KMS-11 (cell line): ENCODE measurements around the gene AGPAT3.

ENCODE experiments used
- H2AFZ ChIP-seq: fragments of 200-600 bp; sonication (generic); 2 replicates; pipeline ENCODE4 v1.6.1; 2016; ENCODE audit warnings: antibody characterized with exemption, mixed run types, low read depth
- H3K27ac ChIP-seq: fragments of 200-600 bp; sonication (generic); 2 replicates; pipeline ENCODE4 v1.6.1; 2016; ENCODE audit warnings: mild to moderate bottlenecking, mixed run types
- H3K27me3 ChIP-seq: fragments of 200-600 bp; sonication (generic); 2 replicates; pipeline ENCODE4 v1.6.1; 2017; ENCODE audit warnings: mild to moderate bottlenecking, low read depth, mixed run types, moderate library complexity; ENCODE audit not compliant: insufficient read depth
- H3K36me3 ChIP-seq: fragments of 200-600 bp; sonication (generic); 2 replicates; pipeline ENCODE4 v1.6.1; 2017; ENCODE audit warnings: mild to moderate bottlenecking, mixed run types; ENCODE audit not compliant: insufficient read depth
- H3K4me1 ChIP-seq: fragments of 200-600 bp; sonication (generic); 2 replicates; pipeline ENCODE4 v1.6.1; 2016; ENCODE audit warnings: mild to moderate bottlenecking, low read depth, mixed run types; ENCODE audit not compliant: poor library complexity, severe bottlenecking
- H3K4me2 ChIP-seq: fragments of 200-600 bp; sonication (generic); 2 replicates; pipeline ENCODE4 v1.7.0; 2016; ENCODE audit warnings: mild to moderate bottlenecking, mixed run types
- H3K4me3 ChIP-seq: fragments of 200-600 bp; sonication (generic); IDR thresholded peaks from 2 replicates; pipeline ENCODE4 v1.6.1; 2017; ENCODE audit warnings: low read depth, low read length, mixed read lengths; ENCODE audit not compliant: insufficient read depth
- H3K79me2 ChIP-seq: fragments of 200-600 bp; sonication (generic); 2 replicates; pipeline ENCODE4 v1.6.1; 2016; ENCODE audit warnings: low read depth, mixed run types; ENCODE audit not compliant: insufficient read depth
- H3K9ac ChIP-seq: fragments of 200-600 bp; sonication (generic); 2 replicates; pipeline ENCODE4 v1.6.1; 2016; ENCODE audit warnings: mild to moderate bottlenecking, mixed run types
- H4K20me1 ChIP-seq: fragments of 200-600 bp; sonication (generic); 2 replicates; pipeline ENCODE4 v1.6.1; 2016; ENCODE audit warnings: mild to moderate bottlenecking, mixed run types; ENCODE audit not compliant: insufficient read depth
- CTCF ChIP-seq: fragments of 200-600 bp; sonication (generic); conservative IDR thresholded peaks from 2 replicates; pipeline ENCODE4 v1.6.1; 2017; ENCODE audit warnings: low read depth, mild to moderate bottlenecking, antibody characterized with exemption, low read length, moderate library complexity, mixed read lengths

The AGPAT3 gene

GRCh38 chr21:43916076-43916475 is 51.1 kb downstream of the AGPAT3 start:
- Histone ChIP-seq H3K27ac (peak overlapping the region; percentile 65; the same call in 1 of the 2 replicates), H3K4me3 (no peak overlapping the region)

GRCh38 chr21:43916691-43917514 is 51.9 kb downstream of the AGPAT3 start:
- H3K4me1 ChIP-seq = peaks cover 50% of the 10 kb centered on the region

More at GRCh38 chr21:43916076-43916475, 51.1 kb downstream of the AGPAT3 start:
- Histone ChIP-seq H2AFZ (no peak overlapping the region), H3K9ac (peak overlapping the region; percentile 60; the same call in 1 of the 2 replicates), H3K27me3 (no peaks in the 10 kb centered on the region), H3K4me2 (peak overlapping the region; percentile 58), H3K79me2 (peaks cover 77% of the 10 kb centered on the region), H3K4me1 (peaks cover 50% of the 10 kb centered on the region), H4K20me1 (no peaks in the 10 kb centered on the region), H3K36me3 (no peaks in the 10 kb centered on the region)
- TF ChIP-seq CTCF = no peak

GRCh38 chr21:43917515-43918384 is 52.7 kb downstream of the AGPAT3 start:
- peak overlapping the region; percentile 58 for H3K4me2 ChIP-seq
- TF ChIP-seq CTCF = no peak
- H3K27me3 ChIP-seq = no peaks in the 10 kb centered on the region
- no peak overlapping the region for H2AFZ ChIP-seq
- no peaks in the 10 kb centered on the region for H3K36me3 ChIP-seq
- H3K27ac ChIP-seq = peak overlapping the region; percentile 65
- H3K4me3 ChIP-seq = no peak overlapping the region
- no peaks in the 10 kb centered on the region for H4K20me1 ChIP-seq
- peaks cover 79% of the 10 kb centered on the region for H3K79me2 ChIP-seq
- H3K4me1 ChIP-seq = peaks cover 50% of the 10 kb centered on the region
- H3K9ac ChIP-seq = peak overlapping the region; percentile 60; the same call in 1 of the 2 replicates

More at GRCh38 chr21:43916691-43917514, 51.9 kb downstream of the AGPAT3 start:
- TF ChIP-seq CTCF = no peak
- Histone ChIP-seq H3K4me2 (peak overlapping the region; percentile 58), H3K4me3 (no peak overlapping the region), H3K79me2 (peaks cover 83% of the 10 kb centered on the region), H3K27me3 (no peaks in the 10 kb centered on the region), H2AFZ (peak overlapping the region; percentile 25; the same call in 1 of the 2 replicates), H4K20me1 (no peaks in the 10 kb centered on the region), H3K27ac (peak overlapping the region; percentile 65), H3K36me3 (no peaks in the 10 kb centered on the region), H3K9ac (peak overlapping the region; percentile 60; the same call in 1 of the 2 replicates)

GRCh38 chr21:43918385-43918947 is 53.4 kb downstream of the AGPAT3 start:
- H3K9ac ChIP-seq = no peak overlapping the region
- H3K4me1 ChIP-seq = peaks cover 50% of the 10 kb centered on the region
- no peaks in the 10 kb centered on the region for H3K36me3 ChIP-seq
- no peak overlapping the region for H3K4me2 ChIP-seq
- H3K27ac ChIP-seq = no peak overlapping the region
- no peak; the same call in 1 of the 2 replicates for TF ChIP-seq CTCF
- H3K79me2 ChIP-seq = peaks cover 72% of the 10 kb centered on the region
- H4K20me1 ChIP-seq = no peaks in the 10 kb centered on the region
- H2AFZ ChIP-seq = no peak overlapping the region
- H3K27me3 ChIP-seq = no peaks in the 10 kb centered on the region
- H3K4me3 ChIP-seq = no peak overlapping the region
